Mucosa of gallbladder (tissue), 1 donor: ENCODE measurements around the gene FAM20A. TPM values are rescaled to one million over a fixed set of nuclear protein-coding genes. Genes with fewer than 3 reads are reported as not detected.
"Not testable (repeated sequence)": the region's sequence is repeated elsewhere in the genome, so short reads cannot be mapped to it uniquely, and the experiment has no call there.

Experiments
- DNase-seq: peaks from one replicate; pipeline ENCODE4 v3.0.0-alpha.2; 2020; ENCODE audit warnings: low spot score
- total RNA-seq: library from RNA; stranded (reverse); gene quantifications from one replicate; pipeline ENCODE4 v1.2.1, GENCODE V29; 2021
- donor health status: DM: no; HTN: no; CAD: no.

Gene FAM20A
- total RNA-seq, 1 donor from 2014 or later, result 7.4 TPM

DNA sequence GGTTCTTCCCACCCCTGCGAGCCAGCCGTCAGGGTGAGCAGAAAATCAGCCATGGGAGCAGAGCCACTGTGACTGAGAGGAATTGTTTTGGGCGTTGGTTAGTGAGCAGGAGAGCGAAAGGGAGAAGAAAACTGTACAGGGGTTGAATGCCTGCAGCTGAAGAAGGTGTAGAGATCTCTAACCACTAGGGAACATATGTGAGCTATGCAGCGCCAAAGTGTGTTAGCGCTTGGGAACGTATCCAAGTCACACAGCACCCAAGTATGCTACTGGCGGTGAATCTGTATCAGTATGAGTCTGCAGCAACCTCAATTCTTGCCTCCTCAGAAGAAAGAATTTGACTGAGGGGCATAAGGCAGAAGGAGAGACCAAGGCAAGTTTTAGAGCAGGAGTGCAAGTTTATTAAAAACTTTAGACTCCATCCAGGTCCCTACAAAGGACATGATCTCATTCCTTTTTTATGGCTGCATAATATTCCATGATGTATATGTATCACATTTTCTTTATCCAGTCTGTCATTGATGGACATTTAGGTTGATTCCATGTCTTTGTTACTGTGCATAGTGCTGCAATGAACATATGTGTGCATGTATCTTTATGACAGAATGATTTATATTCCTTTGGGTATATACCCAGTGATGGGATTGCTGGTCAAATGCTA is 108.6 kb downstream of the FAM20A start:
- DNase-seq, result not testable (repeated sequence)

DNA sequence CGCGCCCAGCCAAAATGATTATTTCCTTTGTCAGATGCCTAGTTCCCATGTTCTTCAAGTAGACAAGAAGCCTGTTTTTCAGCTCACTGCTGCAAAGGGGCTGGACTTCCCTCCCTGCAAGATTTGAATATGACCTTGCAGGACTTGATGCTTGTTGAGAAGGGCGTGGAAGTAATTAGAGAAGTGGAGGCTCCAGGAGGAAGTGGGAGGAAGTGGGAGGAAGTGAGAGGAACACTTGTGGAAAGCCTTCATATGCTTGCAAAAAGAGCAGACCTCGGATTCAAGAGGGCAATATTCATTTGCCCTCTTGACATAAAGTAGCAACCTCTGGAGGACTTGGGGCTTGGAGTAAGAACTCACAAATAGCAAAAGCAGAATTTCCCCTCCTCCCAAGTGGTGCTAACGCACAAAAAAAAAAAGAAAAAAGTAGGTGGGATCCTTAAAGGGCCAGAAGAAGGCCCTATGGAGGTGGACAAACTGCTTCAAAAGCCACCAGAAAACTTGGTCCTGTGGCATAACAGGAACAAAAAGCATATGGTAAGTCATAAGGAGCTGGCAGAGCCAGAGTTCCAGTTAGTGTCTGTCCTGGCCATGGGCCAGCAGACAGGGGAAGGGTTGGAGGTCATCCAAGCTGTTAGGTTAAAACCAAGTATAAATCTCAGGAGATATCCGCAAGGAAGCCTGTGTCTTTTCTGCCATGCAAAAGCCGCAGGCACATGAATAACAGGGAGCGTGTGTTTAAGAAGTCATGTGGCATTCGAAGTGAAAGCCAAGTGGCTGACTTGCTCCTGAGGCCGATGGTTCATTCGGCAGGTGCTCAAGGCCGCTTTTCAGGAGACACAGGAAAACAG is 109.6 kb downstream of the FAM20A start:
- DNase-seq, result peak; percentile 25

GRCh38 chr17:68489919-68490318 is 111.2 kb downstream of the FAM20A start:
- no peak for DNase-seq

Other genes starting within 250 kb of the FAM20A start
- 61.9 TPM for gene WIPI1, start 143.9 kb downstream of the FAM20A start, total RNA-seq
- 258 TPM for gene PRKAR1A, start 88.9 kb downstream of the FAM20A start, total RNA-seq